GM21367 (cell line): ENCODE data around the gene CHDH.
A peak's percentile ranks its signal among the peaks of the same experiment; 100 is the strongest.

ENCODE experiments used
- ATAC-seq: cut with Tn5 transposase; IDR thresholded peaks from one replicate; pipeline ENCODE4 v1.9.1; 2021; ENCODE audit not compliant: unreplicated experiment

Gene CHDH

DNA sequence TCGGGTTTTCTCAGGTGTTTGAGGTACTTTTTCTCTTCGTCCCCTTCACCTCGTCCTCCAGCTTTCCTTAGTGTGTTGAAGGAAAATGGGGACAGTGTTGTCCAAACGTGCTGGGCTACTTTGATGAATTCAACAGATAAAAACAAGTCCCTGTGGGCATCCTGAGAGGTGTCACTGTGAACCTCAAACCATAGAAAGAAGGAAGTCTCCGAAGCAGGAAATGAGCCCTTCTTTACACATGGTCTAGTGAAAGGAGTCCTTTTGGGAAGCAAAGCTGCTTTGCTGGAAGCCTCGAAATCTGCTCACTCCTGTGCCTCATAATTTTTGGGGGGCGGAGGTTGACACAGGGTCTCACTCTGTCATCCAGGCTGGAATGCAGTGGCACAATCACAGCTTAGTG lies 10.7 kb upstream of the CHDH start:
- ATAC-seq: no peak

DNA sequence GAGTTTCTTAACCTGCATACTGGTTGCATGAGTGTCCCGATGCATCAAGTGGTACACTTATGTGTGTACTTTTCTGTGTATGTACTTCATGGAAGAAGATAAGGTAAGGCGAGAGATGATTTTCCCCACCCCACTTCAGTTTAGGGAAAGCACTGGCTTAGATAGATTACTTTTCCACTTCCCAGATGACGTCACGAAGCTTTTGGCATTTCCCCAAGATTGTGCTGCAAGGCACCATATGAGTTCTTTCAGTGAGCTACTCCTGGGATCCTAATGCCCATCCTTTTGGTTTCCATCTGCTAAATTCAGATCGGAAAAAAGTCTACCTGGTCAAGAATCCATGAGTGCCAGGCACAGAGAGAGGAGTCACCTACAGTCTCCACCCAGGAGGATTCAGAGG lies 4.7 kb upstream of the CHDH start:
- no peak for ATAC-seq

DNA sequence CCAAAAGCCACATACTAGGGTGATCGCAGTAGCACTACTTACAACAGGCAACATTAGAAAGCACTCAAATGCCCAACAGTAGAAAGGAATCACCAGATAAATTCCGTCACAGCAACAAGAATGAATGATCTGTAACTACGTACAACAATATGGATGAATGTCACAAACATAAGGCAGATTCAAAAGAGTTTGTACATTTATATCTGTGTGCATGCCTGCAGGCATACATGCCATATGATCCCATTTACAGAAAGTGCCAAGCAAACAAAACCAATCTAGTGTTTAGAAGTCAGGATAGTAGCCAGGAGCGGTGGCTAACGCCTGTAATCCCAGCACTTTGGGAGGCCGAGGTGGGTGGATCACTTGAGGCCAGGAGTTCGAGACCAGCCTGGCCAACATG lies 3.7 kb upstream of the CHDH start:
- ATAC-seq: no peak

- no peak for ATAC-seq
These were observed 584 bp upstream of the CHDH start for GRCh38 chr3:53846851-53847155.

GRCh38 chr3:53845881-53846133 lies 412 bp downstream of the CHDH start:
- ATAC-seq: no peak

DNA sequence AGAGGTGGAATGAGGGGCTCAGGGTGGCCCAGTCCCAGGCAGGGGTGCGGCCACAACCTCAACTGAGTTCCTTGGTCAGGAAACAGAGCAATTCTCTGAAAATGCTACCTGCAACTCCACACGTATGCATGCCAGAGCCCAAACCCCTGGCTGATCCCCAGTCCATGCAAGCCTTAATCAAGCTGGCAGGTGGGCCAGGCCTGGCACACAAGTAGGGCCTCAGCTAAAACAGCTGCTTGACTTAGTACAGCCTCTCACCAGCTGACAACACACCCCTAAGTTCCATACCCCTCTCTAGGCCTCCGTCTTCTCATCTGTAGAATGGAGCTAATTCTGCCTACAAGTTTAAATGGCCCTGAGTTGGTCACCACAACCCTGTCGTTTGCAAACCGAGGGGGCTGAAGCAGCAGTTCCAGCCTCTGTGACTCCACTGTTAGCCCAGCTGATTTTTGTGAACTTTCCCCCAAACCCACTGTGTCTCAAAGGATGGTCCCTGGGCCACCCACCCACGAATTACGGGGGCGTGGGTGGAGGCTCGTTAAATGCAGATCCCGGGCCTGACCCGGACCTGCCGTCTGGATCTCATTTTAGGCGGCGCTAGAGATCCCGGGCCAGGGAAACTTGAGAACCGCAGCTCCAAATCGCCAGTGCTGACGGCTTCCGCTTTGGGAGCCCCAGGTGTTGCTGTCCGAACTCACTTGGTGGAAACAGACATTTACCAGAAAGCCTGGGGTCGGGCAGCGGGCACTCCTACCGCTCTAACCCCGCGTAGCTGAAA lies 927 bp downstream of the CHDH start:
- ATAC-seq: no peak

DNA sequence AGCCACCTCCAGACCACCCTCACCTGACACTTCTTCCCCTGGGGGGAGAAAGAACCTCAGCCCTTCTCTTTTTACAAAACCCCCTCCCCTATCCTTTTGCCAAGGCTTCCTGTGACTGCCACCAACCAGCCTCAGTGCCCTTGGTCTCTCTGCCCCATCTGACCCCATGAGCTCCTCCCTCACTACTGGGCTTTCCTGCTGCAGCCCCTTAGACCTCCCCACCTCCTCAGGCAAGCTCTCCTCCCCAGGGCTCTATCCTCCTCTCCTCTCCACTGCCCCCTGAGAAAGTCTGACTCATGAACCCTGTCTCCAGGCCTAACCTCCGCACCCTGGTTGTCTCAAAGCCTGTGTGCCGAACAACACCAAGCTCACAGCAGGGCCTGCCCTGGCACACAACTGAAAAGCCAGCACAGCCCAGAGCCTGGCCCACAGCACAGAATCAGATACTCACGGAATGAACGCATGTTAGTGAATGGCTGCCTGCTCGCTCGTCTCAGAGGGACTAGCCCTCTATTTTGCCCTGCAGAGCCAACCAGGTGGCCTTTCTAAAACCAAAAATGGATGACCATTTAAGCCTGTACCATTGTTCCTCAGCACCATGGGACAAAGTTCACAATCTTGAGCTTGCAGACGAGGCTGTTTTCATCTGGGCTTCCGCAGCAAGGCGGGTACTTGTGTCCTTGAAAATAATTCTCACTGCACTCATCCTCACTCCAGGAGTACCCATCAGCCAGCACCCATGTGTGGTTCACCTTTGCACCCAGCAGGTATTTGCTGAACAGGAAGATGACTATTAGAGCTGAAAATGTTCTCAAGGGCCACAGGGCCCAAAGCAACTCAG lies 1.7 kb downstream of the CHDH start:
- ATAC-seq: no peak

- ATAC-seq: peak; percentile 36
These were observed 2.7 kb downstream of the CHDH start for GRCh38 chr3:53843195-53844177.

DNA sequence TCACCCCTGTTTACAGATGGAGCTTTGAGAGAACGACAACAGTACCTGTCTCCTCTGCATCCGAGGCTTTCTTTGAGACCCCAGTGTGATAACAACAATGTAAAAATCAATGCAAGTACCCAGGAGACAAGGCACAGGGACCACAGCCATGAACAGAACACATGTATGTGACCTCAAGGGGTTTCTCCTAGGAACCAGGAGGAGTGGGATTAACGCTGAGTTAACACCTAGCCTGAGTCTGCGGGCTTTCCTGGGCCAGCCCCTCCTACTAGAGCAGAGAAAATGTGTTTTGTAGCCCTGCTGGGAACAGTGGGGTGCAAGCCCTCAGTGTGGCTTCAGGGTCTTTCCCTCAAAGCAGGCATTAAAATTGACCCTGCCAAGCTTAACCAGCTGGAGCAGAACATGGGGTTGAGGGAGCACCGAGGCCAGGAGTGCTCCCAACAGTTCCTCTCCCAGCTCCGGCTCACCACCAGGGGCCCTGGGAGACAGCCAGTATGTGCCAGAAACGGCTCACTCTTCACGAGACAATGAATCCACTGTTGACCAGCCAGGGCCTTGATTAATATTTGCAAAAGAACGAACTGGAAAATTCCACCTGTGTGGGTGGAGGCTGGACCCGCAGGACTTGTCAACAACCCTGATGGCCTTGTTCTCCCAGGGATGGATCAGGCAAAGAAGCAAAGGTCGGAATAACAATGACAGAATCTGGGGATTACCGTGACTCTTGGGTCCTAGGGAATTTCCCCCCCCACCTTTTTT lies 3.6 kb downstream of the CHDH start:
- ATAC-seq: no peak

GRCh38 chr3:53841296-53841695 lies 4.9 kb downstream of the CHDH start:
- ATAC-seq: no peak

DNA sequence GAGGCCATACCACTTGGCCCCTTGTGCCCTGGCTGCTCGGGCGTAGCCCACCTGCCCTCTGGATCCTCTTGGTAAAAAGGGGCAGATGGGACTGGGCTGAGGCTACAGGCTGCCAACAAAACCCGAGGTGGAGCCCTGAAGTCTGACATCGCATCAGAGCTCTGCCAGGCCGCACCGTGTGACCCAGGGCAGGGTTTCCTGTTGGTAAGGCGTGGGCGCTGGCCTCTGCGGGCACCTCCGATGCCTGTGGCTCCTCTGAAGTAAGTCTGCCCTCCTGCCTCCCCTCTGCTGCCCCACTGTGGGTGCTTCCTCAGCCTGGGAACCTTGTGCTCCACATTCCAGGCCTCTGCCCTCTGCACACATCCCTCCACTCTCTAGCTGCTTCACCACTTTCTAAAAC lies 8.9 kb downstream of the CHDH start:
- no peak for ATAC-seq

- no peak for ATAC-seq
These were observed 9.9 kb downstream of the CHDH start for GRCh38 chr3:53836084-53836872.

DNA sequence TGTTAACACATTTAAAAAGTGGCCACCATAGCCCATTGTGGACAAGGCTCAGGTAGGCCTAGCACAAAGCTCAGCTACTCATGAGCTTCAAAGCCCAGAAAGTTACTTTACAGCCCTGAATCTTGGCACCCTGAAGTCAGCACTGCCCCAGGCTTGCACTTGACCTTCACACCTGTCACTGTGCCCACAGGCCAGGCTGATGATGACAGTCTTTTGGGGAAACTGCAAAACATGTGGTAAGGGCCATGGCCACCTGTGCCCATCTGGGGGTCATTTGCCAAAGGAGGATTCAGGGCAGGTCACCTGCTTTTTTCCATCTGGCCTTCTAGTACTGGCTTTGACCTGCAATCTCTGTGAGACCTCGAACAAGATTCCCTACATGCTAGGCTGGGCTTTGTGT lies 11.0 kb downstream of the CHDH start:
- ATAC-seq: no peak

GRCh38 chr3:53834429-53835095 lies 11.7 kb downstream of the CHDH start:
- ATAC-seq: no peak

- no peak for ATAC-seq
These were observed 12.5 kb downstream of the CHDH start for GRCh38 chr3:53833700-53834099.

- no peak for ATAC-seq
These were observed 13.1 kb downstream of the CHDH start for GRCh38 chr3:53833053-53833645.

DNA sequence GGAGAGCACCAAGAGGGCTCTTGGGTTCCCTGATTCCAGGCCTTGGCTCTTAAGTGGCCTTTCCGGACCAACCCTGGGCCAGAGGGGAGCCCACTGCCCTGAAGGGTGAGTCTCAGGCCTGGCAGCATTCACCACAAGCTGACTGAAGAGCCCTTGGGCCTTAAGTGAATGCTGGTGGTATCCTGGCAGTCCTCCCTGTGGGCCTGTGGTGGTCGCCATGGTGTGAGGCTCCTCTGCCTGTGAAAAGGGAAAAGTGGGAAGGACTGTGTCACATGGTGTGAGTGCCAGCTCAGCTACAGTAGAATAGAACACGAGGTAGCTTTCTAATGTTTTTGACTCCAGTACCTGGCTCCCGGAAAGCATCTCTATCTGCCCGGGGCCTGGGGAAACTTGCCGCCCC lies 15.3 kb downstream of the CHDH start:
- no peak for ATAC-seq

GRCh38 chr3:53829605-53830004 lies 16.6 kb downstream of the CHDH start:
- ATAC-seq: no peak

DNA sequence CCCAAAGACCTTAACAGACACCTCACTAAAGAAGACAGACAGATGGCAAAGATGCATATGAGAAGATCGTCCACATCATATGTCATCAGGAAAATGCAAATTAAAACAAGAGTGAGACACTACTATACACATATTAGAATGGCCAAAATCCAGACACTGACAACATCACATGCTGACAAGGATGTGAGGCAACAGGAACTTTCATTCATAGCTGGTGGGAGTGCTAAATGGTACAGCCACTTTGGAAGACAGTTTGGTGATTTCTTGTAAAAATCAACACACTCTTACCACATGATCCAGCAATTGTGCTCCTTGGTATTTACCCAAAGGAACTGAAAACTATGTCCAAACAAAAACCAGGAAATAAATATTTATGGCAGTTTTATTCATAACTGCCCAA lies 17.6 kb downstream of the CHDH start:
- no peak for ATAC-seq
